ENCODE results near the gene ALOX15. TPM values are rescaled to one million over a fixed set of nuclear protein-coding genes. Genes with fewer than 3 reads are reported as not detected.
"Not testable (repeated sequence)": the region's sequence is repeated elsewhere in the genome, so short reads cannot be mapped to it uniquely, and the experiment has no call there.

Gene ALOX15
- total RNA-seq, 2 donors from 2014 or later = not detected

GRCh38 chr17:4632581-4632920 is 8.9 kb downstream of the ALOX15 start:
- no peak for ATAC-seq

DNA sequence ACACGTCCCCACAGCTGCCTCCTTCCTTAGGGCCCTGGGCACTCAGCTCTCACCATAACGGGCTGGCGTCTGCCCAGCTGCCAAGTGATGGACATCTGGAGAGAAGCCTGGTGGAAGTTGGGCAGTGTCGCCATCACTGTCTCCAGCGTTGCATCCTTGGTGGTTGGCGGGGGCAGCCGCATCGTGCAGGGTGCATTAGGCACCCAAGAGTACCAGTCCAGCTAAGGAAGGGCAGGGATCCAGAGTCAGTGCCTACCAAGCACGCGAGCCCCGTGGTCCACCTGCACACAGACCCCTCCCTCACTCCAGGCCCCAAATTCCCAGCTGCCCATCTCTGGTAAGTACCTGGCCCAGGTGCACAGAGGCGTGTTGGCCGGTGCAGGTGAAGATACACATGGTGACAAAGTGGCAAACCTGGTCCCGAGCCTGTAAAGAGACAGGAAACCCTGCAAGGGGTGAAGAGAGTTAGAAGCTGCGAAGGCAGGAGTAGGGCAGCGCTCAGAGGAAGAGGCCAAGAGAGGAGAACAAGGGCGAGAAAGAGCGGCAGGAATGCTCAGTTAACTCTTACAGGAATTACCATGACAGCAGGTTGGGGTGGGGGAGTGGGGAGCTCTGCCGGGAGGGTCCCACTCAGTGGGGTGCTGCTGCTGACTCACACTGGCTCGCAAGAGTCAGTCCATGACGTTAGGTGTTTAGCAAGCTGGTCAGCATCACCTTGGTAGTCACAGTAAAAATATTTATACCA is 9.5 kb downstream of the ALOX15 start:
- no peak for DNase-seq
- Histone ChIP-seq H3K27me3 (no peaks in the 10 kb centered on the region), H3K27ac (no peak overlapping the region), H3K36me3 (replicated peaks in 1 of 2; ENCODE audit: insufficient read depth in 1 of 2, low read depth in 2 of 2) (no peaks in the 10 kb centered on the region), H3K9me3 (no peaks in the 10 kb centered on the region), H3K4me1 (no peaks in the 10 kb centered on the region), H3K4me3 (no peak overlapping the region)
- TF ChIP-seq CTCF (IDR thresholded peaks at IDR 0.05) (no peak), POLR2A (IDR thresholded peaks at IDR 0.05) (no peak)
- ATAC-seq = no peak
- WGBS, 2 donors = 59 to 60% methylated on average over 12 to 20 of the region's 21 CpGs
- intact Hi-C loops (cut with DNase I) = no loop called here

More at GRCh38 chr17:4632581-4632920, 8.9 kb downstream of the ALOX15 start:
- DNase-seq = no peak
- Histone ChIP-seq H3K27me3 (no peaks in the 10 kb centered on the region), H3K36me3 (replicated peaks in 1 of 2; ENCODE audit: insufficient read depth in 1 of 2, low read depth in 2 of 2) (no peaks in the 10 kb centered on the region), H3K27ac (no peak overlapping the region), H3K4me1 (no peaks in the 10 kb centered on the region), H3K9me3 (no peaks in the 10 kb centered on the region), H3K4me3 (no peak overlapping the region)
- intact Hi-C loops (cut with DNase I) = no loop called here
- 50 to 53% methylated on average over 7 of the region's 7 CpGs for WGBS, 2 donors
- TF ChIP-seq POLR2A (IDR thresholded peaks at IDR 0.05) = no peak
- TF ChIP-seq CTCF (IDR thresholded peaks at IDR 0.05) = no peak

DNA sequence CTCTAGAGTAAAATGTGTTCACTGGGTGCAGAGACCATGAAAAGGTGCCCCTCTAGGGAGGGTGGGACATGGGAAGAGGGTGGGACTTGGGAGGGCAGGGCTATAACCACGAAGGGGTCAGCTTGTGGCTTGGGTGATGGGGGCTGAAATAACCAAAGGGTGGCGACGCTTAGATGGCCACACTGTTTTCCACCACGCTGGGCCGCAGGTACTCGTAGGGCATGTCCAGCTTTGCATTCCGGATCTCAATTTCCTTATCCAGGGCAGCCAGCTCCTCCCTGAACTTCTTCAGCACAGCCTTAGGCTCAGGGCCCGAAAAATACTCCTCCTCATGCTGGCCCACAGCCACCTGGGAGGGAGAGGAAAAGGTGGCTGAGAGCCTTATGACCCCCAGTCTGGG is 10.0 kb downstream of the ALOX15 start:
- intact Hi-C loops (cut with DNase I) = no loop called here
- H3K4me1 ChIP-seq = no peaks in the 10 kb centered on the region
- no peak for TF ChIP-seq POLR2A (IDR thresholded peaks at IDR 0.05)
- no peak for TF ChIP-seq CTCF (IDR thresholded peaks at IDR 0.05)
- DNase-seq (no peak), ATAC-seq (no peak)
- H3K27ac ChIP-seq = no peak overlapping the region
- H3K27me3 ChIP-seq = no peaks in the 10 kb centered on the region
- H3K4me3 ChIP-seq = no peak overlapping the region
- 56 to 76% methylated on average over 3 to 8 of the region's 8 CpGs for WGBS, 2 donors
- H3K36me3 ChIP-seq (replicated peaks in 1 of 2; ENCODE audit: insufficient read depth in 1 of 2, low read depth in 2 of 2) = no peaks in the 10 kb centered on the region
- H3K9me3 ChIP-seq = no peaks in the 10 kb centered on the region

DNA sequence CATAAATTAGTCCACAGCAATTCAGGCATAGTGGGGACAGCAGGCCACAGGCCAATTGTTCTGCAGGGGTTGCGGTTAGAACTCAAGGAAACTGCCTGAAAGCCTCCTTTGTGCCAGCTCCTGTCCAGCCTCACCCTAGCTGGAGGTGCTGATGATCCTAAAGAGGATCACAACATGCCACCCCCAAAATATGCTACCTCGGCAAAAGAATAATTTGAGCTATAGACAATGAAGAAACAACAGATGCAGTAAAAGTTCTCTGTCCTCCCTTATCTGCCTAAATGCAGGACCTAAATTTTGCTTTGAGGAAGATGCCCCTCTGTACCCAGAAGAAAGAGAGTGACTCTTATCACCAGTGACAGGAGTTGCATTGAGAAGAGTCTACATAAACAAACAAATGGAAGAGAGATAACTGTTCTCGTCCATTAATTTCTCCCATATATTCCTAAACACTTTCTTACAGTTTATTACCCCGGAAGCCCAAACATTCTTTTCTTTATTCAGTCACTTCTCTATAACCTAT is 14.7 kb downstream of the ALOX15 start:
- Histone ChIP-seq H3K27me3 (no peaks in the 10 kb centered on the region), H3K4me1 (no peaks in the 10 kb centered on the region), H3K9me3 (no peaks in the 10 kb centered on the region), H3K27ac (no peak overlapping the region), H3K36me3 (replicated peaks in 1 of 2; ENCODE audit: insufficient read depth in 1 of 2, low read depth in 2 of 2) (no peaks in the 10 kb centered on the region), H3K4me3 (no peak overlapping the region)
- intact Hi-C loops (cut with DNase I) = no loop called here
- DNase-seq = no peak
- TF ChIP-seq POLR2A (IDR thresholded peaks at IDR 0.05) (no peak), CTCF (IDR thresholded peaks at IDR 0.05) (no peak)
- 57 to 66% methylated on average over 3 to 4 of the region's 4 CpGs for WGBS, 2 donors
- ATAC-seq = no peak

GRCh38 chr17:4625181-4625617 is 16.3 kb downstream of the ALOX15 start:
- intact Hi-C loops (cut with DNase I) = no loop called here
- no peaks in the 10 kb centered on the region for H3K36me3 ChIP-seq (replicated peaks in 1 of 2; ENCODE audit: insufficient read depth in 1 of 2, low read depth in 2 of 2)
- H3K27me3 ChIP-seq = no peaks in the 10 kb centered on the region
- no peaks in the 10 kb centered on the region for H3K4me1 ChIP-seq
- H3K9me3 ChIP-seq = no peaks in the 10 kb centered on the region
- DNase-seq = no peak
- 79 to 87% methylated on average over 12 of the region's 12 CpGs for WGBS, 2 donors
- no peak for ATAC-seq
- no peak overlapping the region for H3K4me3 ChIP-seq
- no peak for TF ChIP-seq POLR2A (IDR thresholded peaks at IDR 0.05)
- no peak for TF ChIP-seq CTCF (IDR thresholded peaks at IDR 0.05)
- H3K27ac ChIP-seq = no peak overlapping the region

DNA sequence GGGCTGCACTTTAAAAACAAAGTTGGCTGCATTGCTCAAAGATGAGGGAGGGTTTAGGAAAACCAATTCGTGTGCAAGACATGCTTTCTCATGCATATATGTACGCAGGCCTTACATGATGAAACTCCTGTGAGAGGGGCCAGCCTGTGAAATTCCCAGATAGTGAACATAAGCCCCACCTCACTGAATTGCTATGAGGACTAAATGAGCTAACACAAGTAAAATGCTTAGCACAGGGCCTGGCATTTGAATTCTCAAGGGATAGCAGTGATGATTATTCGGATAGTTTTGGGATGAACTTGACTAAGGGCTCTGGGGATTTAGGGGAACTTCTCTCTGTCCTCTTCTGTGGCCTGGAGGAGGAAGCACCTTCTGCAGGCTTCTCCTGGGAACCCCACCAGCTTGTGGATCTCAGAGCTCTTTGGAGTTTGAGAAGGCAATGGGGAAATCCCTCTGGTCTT is 17.0 kb downstream of the ALOX15 start:
- 59 to 74% methylated on average over 3 of the region's 3 CpGs for WGBS, 2 donors
- intact Hi-C loops (cut with DNase I) = loop anchor here (5.0 kb wide), 2 partner anchors 52 to 207 kb away; no protein-coding TSS in a partner anchor
- not testable (repeated sequence) for H3K27ac ChIP-seq; H3K4me3 ChIP-seq; H3K27me3 ChIP-seq; ATAC-seq; H3K4me1 ChIP-seq; H3K9me3 ChIP-seq; DNase-seq; H3K36me3 ChIP-seq (replicated peaks in 1 of 2; ENCODE audit: insufficient read depth in 1 of 2, low read depth in 2 of 2)
